K562 (cell line): ENCODE data around the gene RABEPK.

Source experiments
- FOXK2 ChIP-seq, 2 experiments: fragments of 450-650 bp; IDR thresholded peaks in 1 of 2; conservative IDR thresholded peaks in 1 of 2; 2 replicates each; pipeline ENCODE4 v1.6.1; 2016; ENCODE audit warnings: low read depth in 2 of 2, mild to moderate bottlenecking in 1 of 2
- MYC ChIP-seq, 2 experiments: fragments of 250-450 bp in 1 of 2; sonication (Bioruptor Pico) in 1 of 2; IDR thresholded peaks; 2 replicates each; pipeline versions ENCODE4 v1.5.1 to v1.6.1; 2012 to 2021; ENCODE audit warnings: low read depth in 2 of 2, borderline replicate concordance in 1 of 2, improper control_type of control experiment in 1 of 2, low read length in 1 of 2, mild to moderate bottlenecking in 1 of 2, moderate library complexity in 1 of 2

DNA sequence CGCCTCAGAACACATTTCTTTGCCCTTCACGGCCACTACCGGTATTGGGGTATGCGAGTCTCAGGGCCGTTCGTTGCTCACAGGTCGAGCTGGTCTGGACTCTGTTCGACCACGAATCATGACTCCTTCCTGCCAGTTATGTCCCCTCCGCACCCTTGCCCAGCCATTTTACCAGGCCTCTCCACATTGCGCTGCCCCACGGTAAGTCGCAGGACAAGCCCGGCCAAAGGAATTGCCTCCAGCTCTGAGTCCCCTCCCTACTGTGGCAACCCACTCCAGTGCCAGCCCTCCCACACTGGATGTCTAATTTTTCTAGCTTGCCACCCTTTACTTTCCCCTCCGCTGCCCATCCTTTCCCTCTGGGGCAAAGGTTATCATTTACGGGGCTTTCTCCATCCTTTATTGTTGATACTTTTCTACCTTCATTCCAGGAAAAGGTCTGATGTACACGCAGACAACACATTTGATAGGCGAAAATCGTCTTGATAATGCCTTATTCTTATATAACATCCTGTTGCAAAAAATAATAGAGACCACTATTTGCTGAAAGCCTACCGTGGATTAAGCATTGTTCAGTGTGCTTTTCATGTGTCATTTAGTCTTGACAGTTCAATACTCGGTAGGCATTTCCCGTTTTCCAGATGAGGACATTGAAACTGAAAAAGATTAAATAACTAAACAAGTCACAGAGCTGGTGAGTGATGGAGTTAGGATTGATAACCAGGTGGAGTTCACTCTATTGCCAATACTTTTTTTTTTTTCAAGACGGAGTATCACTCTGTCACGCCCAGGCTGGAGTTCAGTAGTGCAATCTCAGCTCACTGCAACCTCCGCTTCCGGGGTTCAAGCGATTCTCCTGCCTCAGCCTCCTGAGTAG lies 41.8 kb downstream of the RABEPK start:
- TF ChIP-seq MYC (IDR thresholded peaks at IDR 0.05; ENCODE audit: low read depth, low read length) = no peak; the same call in 1 of the 2 replicates
- TF ChIP-seq MYC (CRISPR knock-in tag; IDR thresholded peaks at IDR 0.05; ENCODE audit: borderline replicate concordance, low read depth) = no peak
- no peak for TF ChIP-seq FOXK2 (conservative IDR thresholded peaks at IDR 0.05 in 1 of 2, IDR thresholded peaks at IDR 0.05 in 1 of 2; ENCODE audit: low read depth in 2 of 2)
